22Rv1 (cell line): Measurements from ENCODE around the gene MSL3B.

ENCODE experiments used
- H3K27ac ChIP-seq: fragments of 450-650 bp; 2 replicates; pipeline ENCODE4 v1.5.1; 2017
- ZFX ChIP-seq: fragments of 450-650 bp; IDR thresholded peaks from 2 replicates; pipeline ENCODE4 v1.6.1; 2017; ENCODE audit warnings: antibody characterized with exemption, borderline replicate concordance
- TF ChIP-seq, protein P1 (sequence below): fragments of 450-650 bp; IDR thresholded peaks from 2 replicates; pipeline ENCODE4 v1.5.1; 2017; ENCODE audit warnings: mild to moderate bottlenecking

MSL3B gene

DNA sequence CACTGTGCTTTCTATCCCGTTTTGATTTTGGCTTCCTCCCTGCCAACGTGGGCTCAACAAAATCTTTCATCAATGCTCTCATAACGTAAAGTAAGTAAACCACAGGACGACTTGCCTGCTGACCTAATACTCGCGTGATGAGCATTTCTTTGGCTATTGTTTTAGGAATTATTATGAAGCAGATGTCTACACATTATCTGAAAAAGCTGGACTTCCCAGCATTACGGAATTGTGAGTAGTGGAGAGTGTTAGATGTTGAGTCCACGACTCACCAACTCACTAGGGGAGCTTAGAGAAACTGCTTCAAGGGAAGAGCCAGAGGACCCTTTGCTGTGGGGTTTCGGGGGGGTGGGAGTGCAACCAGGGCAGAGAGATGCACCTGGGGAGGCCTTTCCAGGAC lies 35.8 kb downstream of the MSL3B start:
- TF ChIP-seq ZFX, result no peak
- TF ChIP-seq, protein P1, sequence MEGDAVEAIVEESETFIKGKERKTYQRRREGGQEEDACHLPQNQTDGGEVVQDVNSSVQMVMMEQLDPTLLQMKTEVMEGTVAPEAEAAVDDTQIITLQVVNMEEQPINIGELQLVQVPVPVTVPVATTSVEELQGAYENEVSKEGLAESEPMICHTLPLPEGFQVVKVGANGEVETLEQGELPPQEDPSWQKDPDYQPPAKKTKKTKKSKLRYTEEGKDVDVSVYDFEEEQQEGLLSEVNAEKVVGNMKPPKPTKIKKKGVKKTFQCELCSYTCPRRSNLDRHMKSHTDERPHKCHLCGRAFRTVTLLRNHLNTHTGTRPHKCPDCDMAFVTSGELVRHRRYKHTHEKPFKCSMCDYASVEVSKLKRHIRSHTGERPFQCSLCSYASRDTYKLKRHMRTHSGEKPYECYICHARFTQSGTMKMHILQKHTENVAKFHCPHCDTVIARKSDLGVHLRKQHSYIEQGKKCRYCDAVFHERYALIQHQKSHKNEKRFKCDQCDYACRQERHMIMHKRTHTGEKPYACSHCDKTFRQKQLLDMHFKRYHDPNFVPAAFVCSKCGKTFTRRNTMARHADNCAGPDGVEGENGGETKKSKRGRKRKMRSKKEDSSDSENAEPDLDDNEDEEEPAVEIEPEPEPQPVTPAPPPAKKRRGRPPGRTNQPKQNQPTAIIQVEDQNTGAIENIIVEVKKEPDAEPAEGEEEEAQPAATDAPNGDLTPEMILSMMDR, result no peak

DNA sequence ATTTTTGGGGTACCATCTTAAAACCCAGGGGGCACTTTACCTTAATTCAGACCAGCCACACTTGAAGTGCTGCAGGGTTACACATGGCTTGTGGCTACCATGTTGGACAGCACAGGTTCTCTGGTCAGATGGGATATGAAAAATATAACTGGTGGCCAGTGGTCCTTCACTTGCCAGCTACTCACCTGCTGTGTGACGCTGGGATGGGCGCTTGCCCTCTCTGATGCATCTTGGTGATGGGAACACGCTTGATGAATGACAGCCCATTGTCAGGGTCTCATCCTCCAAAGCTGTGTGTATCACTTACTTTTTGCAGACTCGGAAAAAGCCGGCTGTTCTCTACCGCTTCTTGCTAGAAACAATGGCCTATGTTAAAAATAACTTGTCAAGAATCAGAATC lies 36.3 kb downstream of the MSL3B start:
- no peak overlapping the region for H3K27ac ChIP-seq

More for the DNA sequence above, 35.8 kb downstream of the MSL3B start:
- peak overlapping the region; percentile 41 for H3K27ac ChIP-seq

DNA sequence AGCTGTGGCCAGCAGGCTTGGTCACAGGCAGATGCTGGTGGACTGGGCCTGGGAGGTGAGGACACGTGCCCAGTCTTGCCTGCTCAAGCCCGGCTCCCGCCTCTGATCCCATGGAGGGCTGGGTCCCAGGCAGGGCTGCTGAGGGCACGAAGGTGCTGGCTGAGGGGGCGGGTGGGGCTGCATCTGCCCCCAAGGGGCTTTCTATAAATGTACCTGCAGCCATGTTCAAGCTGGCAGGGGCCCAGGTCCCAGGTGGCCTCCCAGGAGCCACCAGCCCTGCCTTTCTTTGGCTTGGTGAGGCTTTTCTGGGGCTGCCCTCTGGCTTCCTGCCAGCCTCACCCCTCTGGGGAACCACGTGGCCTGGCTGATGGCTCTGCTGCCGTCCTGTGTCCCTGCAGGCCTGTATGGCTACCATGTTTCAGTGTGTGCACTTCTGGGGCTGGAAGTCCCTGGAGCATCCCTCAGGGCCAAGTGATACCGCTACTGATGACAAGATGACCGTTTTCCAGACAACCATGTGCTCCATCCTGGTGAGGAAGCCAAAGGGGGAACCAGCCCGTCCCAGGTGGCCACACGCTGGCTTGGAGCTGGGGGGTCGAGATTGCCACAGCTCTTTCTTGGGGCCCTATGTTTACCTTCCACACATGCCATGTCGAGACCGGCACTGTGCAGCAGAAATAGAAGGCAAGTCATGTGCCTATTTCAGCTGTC lies 37.0 kb downstream of the MSL3B start:
- no peak overlapping the region for H3K27ac ChIP-seq
- no peak for TF ChIP-seq ZFX
- TF ChIP-seq, protein P1, result no peak

More for the DNA sequence above, 36.3 kb downstream of the MSL3B start:
- TF ChIP-seq ZFX, result no peak
- TF ChIP-seq, protein P1, result no peak

DNA sequence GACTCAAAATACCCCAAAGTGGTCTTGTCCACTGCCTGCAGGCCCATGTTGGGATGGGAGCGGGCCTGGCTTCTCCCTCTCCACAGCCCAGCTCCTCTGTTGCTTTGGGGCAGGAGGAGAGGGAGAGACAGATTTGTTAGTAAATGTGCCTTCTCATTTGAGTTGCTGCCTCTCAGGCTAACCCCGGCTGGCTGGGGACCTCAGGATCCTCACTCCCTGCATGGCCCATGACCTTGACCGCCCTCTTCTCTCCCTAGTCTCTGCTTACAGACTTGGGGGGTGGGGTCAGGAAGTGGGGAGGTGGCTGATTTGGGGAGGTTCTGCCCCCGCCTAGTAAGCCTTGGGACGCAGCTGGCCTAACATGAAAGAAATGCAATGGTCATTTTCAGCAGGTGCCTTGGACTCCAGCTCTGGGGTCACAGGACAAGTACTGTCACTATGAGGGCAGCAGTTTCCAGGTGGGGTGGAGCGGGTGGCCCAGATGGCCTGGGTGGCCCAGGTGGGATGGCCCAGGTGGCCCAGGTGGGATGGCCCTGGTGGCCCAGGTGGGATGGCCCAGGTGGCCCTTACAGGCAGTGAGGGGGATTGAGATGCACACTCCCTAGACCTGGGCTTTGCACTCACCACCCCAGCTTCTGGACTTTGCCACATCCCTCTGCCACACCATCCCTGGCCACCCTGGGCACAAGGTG lies 37.9 kb downstream of the MSL3B start:
- no peak overlapping the region for H3K27ac ChIP-seq
- TF ChIP-seq ZFX, result no peak
- TF ChIP-seq, protein P1, result no peak

DNA sequence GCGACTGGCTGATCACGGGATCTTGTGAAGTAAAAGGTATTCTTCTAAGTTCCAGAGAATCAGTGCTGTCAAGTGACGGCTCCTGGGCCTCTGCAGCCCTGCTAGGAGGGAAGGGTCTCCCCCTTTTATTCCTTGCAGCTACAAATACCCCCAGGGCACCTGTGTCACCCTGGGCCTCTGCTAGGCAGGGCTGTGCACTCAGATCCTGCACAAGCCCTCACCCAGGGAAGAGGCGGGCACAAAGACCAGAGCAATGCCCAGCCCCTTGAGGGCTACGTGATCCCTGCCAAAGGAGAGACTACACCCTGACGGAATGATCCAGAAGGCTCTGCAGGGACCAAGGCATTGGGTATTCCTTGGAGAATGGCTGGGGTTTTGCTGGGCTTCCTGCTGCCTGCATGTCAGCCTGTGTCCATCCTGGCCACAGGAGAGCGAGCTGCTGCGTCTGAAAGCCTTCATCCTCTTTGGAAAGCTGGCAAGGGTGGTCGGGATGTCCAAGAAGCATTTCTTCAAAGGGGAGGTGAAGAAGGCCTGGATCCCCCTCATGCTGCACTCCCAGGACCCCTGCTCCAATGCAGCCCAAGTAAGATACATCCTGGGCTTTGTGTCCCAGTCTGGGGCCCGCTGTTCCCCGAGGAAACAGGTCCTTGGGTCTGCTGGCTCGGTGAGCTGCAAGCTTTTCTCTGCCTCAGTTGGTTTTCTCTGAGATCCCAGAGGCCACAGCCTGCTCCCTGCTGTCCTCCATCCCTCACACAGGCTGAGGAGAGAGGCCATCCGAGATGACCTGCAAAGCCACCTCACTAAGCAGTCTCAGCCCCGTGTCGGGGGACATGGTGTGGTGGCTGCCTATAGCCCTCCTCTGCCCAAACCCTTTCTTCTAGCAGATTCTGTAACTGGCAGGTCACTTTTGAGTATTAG lies 38.7 kb downstream of the MSL3B start:
- H3K27ac ChIP-seq, result no peak overlapping the region
- TF ChIP-seq, protein P1, result no peak
- TF ChIP-seq ZFX, result no peak

DNA sequence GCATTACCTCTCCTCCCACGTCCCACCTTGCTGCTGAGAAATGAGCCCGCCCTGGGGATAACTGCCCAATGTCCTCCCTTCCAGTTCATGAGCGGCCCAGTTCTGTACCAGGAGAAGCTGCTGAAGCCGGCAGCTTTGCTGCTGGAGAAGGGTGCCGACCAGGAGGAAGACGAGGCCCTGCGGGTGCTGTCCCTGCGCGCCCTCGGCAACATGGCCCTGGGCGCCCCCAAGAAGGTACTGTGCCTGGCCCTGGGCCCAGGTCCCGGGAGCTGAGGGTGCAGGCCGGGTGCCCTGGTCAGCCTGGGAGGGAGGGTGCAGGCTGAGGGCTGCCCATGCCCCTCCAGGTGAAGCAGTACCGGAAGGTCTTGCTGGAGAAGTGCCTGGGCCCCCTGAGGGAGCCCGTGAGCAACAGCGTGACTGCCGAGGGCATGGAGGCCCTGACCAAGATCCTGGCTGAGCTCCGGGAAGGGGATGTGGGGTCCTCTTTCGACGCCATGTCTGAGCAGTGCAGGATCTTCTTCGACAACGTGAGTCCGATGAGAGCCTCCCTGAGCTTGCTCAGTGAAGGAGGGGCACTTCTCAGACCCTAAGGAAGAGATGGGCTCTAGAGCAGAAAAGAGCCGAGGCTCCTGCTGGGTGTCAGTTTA lies 39.5 kb downstream of the MSL3B start:
- no peak overlapping the region for H3K27ac ChIP-seq
- TF ChIP-seq, protein P1, result no peak
- no peak for TF ChIP-seq ZFX
